Activated CD8-positive, alpha-beta memory T cell treated with anti-CD3 and anti-CD28 coated beads for 1 hour (primary cell): ENCODE measurements around the gene LY6G6F.

Source experiments
- DNase-seq, 2 donors: peaks; one replicate each; pipeline ENCODE4 v3.0.0-alpha.2; 2020; ENCODE audit warnings: low read depth in 1 of 2; ENCODE audit errors: extremely low read depth in 1 of 2

LY6G6F gene

GRCh38 chr6:31676322-31676903, 30.3 kb upstream of the LY6G6F start:
- DNase-seq = no peak

DNA sequence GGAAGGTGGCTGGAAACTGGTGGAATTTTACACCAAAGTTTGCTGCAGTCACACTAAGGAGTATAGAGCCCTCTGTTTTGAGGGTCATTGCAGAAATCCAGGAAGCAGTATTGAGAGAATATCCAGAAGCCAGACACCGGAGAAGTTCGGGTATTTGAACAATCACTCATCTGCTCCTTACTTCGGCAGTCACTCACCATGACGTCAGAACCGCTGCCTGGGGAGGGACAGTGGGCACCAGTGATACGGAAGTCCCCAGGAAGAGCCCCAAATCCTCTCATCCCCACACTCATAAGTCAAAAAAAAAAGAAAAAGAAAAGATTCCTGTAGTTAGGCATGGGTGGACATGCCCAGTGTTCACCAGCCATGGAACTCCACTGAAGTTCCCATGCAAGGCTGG, 29.8 kb upstream of the LY6G6F start:
- no peak for DNase-seq

DNA sequence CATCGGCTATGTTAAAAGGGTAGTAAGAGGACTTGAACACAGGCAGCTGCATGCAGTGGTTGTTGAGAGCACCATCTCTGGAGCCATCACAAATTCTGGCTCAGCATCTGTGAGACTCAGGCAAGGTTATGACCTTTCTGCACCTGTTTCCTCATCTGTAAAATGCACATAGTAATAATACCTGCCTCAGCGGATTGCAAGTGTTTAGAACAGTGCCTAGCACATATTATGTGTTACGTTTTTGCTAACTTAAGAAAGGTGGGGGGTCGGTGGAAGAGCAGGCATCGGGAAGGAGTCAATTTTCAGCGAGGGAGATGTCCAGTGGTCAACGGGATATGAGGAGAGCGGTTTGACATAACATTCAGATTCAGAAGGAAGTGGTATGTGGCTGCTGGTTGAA, 28.7 kb upstream of the LY6G6F start:
- no peak for DNase-seq

GRCh38 chr6:31680226-31681134, 26.2 kb upstream of the LY6G6F start, which contains the start of gene LY6G5C:
LY6G5C (minus strand) TSS chr6:31681067; CDS start chr6:31680373, 694 bp downstream.
- peak in 1 of 2 donors; percentile 25 for DNase-seq

- no peak for DNase-seq
These were observed 25.5 kb upstream of the LY6G6F start for GRCh38 chr6:31681135-31681671.

DNA sequence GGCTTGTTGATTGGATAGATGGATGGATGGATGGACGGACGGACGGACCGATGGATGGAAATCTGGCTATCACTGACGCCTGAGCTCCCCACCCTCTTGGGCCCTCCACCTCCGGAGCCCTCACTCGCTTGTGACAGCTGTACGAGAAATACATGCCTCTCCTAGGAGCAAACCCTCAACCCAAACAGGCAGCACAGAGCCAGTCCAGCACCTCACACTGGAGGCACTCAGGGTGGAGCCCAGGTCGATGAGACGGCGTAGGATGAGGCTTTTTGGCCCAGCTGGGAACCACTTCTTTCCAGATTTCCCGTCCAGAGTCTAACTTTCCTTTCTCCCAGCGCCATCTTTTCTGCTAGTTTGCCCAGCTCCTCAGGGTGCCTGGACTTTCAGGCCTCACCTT, 23.1 kb upstream of the LY6G6F start:
- no peak for DNase-seq

DNA sequence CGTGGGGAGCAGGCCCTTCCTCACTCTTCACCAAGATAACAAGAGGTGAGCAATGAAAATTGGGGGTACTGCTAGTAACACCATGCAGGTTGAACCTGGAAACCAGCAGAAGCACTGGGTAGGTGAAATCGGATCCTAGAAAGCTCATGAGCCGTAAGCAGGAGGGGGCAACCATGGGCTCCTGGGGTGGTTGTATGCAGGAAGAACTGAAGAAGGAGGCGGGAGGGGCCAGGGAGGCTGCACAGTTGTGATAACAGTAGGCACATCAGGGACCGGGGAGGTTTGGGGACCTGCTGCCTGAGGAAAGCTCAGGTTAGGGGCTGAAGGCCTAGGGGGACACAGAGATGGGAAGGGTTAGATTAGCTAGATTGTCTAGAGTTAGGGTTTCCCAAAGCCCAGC, 20.2 kb upstream of the LY6G6F start:
- no peak for DNase-seq

GRCh38 chr6:31687321-31687720, 19.3 kb upstream of the LY6G6F start:
- DNase-seq = no peak

GRCh38 chr6:31687860-31688693, 18.6 kb upstream of the LY6G6F start:
- DNase-seq = no peak

GRCh38 chr6:31689249-31690110, 17.2 kb upstream of the LY6G6F start:
- no peak for DNase-seq

DNA sequence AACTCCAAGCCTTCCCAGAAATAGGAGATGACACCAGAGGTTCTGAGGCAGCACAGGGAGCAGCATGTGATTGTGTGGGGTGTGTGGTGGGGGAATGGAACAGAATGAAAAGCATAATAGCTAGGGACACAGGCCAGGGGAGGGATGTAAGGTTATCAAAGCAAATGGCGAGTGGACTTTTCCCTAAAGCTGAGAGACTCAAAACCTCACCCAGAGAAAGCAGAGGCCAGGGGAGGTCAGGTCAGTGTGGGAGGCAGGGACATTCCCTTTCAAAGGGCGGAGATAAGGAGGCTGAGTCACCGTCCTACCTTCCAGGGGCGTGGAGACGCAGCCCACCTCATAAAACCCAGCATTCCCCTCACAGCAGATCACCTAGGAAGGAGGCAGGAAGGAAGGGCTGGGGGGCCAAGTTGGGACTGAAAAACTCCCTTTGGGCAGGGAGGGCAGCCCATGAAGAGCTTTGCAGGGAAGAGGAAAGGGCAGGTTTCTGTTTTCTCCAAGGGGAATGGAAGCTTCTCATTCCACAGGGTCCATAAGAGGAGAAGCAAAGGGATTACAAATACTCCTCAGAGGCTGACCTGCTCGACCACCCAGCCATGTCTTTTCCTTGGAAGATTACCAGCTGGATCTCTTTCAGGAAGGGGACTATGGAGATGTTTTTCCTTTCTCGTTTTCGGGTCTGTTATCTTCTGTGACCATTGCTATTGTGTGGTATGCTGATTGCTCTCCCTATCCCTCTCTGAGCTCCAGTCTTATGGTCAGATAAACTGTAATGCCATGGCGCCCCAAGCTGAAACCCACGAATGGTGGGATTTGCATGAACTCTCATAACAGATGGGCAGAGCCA, 16.2 kb upstream of the LY6G6F start:
- DNase-seq = no peak

GRCh38 chr6:31691078-31691463, 15.6 kb upstream of the LY6G6F start:
- no peak for DNase-seq

DNA sequence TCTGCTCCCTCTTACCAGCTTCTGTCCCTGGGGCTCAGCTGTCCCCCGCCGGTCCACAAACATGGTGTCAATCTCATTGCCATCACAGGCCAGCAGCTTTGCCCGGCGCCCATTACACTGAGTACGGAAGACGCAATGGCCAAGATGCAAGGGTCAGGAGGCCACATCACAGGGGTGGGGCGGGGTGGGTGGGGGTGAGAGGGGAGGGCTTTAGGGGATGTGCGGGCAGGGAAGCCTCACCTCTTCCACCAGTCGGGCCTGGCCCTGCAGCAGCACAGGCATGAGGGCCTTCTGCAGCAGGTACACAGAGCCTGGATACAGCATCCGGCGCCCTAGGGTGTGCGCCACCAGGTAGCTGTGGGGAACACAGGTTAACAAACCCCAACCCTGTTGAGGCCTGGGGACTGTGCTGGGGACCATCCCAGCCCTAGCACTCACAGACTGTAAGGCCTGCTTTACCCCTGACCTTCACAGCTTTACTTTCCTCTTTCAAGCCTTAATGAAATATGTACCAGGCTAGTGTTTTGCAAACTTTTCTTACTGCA, 15.0 kb upstream of the LY6G6F start:
- no peak for DNase-seq

GRCh38 chr6:31692353-31692752, 14.3 kb upstream of the LY6G6F start:
- DNase-seq = no peak

GRCh38 chr6:31692886-31693285, 13.8 kb upstream of the LY6G6F start:
- DNase-seq = no peak

DNA sequence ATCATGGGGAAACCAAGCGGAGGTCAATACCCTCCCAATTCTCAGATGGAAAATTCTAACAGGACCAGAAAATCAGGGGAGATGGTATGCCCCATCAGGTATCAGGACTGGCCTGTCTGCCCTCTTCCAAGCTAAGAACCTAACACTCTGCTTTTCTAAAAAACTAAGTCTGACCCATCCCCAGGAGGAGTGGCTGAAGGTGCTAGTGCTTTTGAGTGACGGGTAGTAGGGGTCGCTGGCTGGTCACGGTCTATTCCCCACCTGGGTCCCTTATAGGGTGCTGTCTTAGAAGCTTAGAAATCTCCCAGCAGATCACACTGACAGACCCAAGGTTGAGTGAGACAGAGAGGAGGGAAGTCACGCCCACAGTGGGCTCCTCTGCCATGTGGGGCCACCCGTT, 13.1 kb upstream of the LY6G6F start:
- no peak for DNase-seq

DNA sequence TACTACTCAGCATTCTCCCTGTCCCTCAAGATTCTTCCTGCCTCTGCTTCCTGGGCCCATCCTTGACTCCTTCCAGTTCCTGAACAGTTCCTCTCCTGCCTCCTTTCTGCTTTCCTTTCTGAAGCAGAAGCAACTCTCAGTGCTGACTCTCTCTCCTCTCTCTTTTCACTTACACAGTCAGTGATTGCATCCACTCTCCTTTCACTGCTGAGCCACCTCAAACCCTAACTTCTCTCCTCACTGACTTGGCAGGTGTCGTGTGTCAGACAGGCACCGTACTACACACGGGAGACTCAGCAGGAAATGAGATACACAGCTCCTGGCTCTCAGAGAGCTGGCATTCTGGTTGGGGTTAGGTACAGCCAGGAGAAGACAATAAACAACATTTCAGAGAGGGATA, 9.1 kb upstream of the LY6G6F start:
- DNase-seq = no peak

DNA sequence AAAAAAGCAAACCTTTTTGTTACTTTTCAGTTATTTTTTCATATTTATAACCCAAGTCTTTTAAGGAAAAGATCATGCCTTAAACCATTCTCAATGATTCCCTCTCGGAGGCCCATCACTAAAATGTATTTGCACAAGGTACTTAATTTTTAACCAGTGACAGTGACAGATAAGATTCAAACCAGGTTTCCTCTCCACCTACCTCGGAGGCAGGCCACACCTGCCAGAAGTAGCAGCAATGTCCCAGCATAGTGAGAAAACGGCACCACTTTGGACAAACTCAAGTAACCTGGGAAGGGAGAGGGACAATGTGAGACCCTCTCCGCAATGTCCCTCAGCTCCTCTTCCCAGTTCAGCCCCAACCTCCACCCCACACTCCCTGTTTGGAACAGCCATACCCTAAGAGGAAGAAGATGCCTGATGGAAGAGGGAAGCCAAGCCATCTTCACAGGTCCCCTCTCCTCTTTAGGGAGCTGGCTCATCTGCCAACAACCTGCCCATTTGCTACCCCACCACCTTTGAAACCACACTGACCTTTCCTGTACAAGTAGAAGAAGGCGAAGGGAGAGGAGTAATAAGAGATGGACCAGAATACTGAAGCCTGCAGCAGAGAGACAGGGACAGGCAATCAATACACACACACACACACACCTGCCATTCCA, 5.8 kb upstream of the LY6G6F start:
- no peak for DNase-seq
